ENCODE data around the gene AOPEP.

GRCh38 chr9:95104980-95105379 lies 378.5 kb downstream of the AOPEP start:
- TF ChIP-seq CTCF (conservative IDR thresholded peaks at IDR 0.05 in 1 of 2, IDR thresholded peaks at IDR 0.05 in 1 of 2; ENCODE audit: extremely low read depth in 1 of 2, insufficient read depth in 1 of 2, low read depth in 1 of 2, low read length in 2 of 2) = no peak
- TF ChIP-seq EZH2 (IDR thresholded peaks at IDR 0.05; ENCODE audit: borderline replicate concordance, low read length) = no peak

All from mammary epithelial cell (primary cell).